GM21526 (cell line): ENCODE measurements around the gene ZC3H4.
A peak's percentile ranks its signal among the peaks of the same experiment; 100 is the strongest.

Source experiments
- ATAC-seq: cut with Tn5 transposase; IDR thresholded peaks from one replicate; pipeline ENCODE4 v1.9.1; 2021; ENCODE audit warnings: moderate library complexity; ENCODE audit not compliant: unreplicated experiment, low FRiP score

Gene ZC3H4

GRCh38 chr19:47134545-47134944 lies 21.0 kb upstream of the ZC3H4 start:
- ATAC-seq = no peak

DNA sequence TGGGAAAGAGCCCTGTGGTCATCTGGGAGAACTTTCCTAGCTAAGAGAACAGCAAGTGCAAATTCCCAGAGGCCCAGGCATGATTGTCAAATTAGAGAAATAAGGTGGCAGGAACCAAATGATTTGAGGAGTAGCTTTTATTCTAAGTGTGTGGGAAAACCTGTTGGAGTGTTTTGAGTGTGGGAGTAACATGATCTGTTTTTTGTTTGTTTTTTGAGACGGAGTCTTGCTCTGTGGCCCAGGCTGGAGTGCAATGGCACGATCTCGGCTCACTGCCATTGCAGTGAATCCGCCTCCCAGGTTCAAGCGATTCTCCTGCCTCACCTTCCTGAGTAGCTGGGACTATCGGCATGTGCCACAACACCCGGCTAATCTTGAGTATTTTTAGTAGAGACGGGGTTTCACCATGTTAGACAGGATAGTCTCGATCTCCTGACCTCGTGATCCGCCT lies 19.5 kb upstream of the ZC3H4 start:
- ATAC-seq = no peak

DNA sequence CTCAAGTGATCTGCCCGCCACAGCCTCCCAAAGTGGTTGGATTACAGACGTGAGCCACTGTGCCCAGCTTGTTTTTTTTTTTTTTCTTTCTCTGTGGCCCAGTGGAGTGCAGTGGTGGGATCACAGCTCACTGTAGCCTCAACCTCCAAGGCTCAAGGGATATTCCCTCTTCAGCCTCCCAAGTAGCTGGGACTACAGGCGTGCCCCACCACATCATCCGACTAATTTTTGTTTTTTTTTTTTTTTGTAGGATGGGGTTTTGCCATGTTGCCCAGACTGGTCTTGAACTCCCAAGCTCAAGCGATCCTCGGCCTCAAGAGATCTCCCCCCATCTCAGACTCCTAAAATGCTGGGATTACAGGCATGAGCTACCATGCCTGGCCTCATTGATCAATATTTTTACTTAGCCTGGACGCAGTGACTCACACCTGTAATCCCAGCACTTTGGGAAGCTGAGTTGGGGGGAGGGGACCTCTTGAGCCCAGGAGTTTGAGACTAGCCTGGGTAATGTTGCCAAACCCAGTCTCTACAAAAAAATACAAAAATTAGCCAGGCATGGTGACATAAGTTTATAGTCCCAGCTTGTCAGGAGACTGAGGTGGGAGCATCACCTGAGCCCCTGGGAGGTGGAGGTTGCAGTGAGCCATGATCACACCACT lies 18.7 kb upstream of the ZC3H4 start:
- ATAC-seq = no peak

GRCh38 chr19:47130589-47131227 lies 17.1 kb upstream of the ZC3H4 start, which contains the start of gene SAE1:
TSS of gene SAE1 (plus strand) at chr19:47130835. CDS start at chr19:47130931, 96 bp downstream.
- ATAC-seq = peak; percentile 73

- ATAC-seq = no peak
Observed at GRCh38 chr19:47130120-47130588, 16.6 kb upstream of the ZC3H4 start.

- no peak for ATAC-seq
Observed at GRCh38 chr19:47129579-47129978, 16.0 kb upstream of the ZC3H4 start.

DNA sequence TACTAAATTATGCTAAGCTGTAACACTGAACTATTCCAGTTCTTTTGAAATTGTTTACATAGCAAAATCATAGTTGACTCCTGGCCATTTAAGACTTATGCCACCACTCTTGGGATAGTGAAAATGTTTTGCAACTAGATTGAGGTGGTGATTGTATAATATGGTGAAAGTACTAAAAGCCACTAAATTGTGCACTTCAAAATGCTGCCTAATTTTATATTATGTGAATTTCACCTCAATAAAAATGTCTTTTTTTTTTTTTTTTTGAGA lies 12.0 kb upstream of the ZC3H4 start:
- ATAC-seq = no peak

DNA sequence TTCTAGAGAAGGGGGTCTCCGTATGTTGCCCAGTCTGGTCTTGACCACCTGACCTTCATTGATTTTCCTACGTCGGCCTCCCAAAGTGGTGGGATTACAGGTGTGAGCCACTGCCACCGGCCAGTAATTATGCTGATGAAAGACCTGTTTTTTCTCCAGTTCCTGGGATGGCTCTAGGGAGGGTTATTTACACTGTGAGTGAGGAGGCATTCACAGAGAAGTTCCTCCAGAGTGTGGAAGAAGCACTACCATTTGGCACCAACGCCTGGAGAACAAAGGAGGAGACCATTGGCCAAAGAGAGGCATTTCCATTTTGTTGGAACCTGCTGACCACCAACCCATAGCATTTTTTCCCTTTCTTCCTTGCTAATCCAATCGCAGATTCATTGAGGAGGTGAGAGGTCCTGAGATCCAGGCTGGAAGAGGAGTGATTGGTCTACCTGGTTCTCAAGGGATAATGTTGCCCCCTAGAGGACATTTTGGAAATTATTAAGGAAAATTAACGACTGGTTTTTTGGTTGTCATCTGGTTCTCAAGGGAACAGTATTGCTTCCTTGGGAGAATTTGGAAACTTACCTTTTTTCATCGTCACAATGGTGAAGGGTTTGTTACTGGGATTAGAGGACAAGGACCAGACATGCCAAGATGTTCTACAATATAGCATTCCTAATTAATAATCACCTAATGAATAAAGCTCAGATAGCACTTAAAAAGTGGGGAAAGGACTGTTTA lies 11.5 kb upstream of the ZC3H4 start:
- no peak for ATAC-seq

DNA sequence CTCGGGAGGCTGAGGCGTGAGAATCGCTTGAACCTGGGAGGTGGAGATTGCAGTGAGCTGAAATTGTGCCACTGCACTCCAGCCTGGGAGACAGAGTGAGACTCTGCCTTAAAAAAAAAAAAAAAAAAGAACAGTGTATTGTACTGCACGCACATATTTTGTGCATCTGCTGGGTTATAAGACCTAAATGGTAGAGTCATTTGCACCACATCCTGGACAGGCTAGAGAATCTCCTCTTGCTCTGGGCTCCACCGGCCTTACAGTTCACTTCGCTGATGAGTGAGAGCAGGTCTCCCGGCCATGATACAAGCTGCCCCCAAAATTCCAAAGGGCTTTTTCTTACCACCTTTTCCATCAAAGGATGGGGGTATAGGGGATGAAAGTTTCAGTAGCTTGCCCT lies 9.8 kb upstream of the ZC3H4 start:
- ATAC-seq = no peak

DNA sequence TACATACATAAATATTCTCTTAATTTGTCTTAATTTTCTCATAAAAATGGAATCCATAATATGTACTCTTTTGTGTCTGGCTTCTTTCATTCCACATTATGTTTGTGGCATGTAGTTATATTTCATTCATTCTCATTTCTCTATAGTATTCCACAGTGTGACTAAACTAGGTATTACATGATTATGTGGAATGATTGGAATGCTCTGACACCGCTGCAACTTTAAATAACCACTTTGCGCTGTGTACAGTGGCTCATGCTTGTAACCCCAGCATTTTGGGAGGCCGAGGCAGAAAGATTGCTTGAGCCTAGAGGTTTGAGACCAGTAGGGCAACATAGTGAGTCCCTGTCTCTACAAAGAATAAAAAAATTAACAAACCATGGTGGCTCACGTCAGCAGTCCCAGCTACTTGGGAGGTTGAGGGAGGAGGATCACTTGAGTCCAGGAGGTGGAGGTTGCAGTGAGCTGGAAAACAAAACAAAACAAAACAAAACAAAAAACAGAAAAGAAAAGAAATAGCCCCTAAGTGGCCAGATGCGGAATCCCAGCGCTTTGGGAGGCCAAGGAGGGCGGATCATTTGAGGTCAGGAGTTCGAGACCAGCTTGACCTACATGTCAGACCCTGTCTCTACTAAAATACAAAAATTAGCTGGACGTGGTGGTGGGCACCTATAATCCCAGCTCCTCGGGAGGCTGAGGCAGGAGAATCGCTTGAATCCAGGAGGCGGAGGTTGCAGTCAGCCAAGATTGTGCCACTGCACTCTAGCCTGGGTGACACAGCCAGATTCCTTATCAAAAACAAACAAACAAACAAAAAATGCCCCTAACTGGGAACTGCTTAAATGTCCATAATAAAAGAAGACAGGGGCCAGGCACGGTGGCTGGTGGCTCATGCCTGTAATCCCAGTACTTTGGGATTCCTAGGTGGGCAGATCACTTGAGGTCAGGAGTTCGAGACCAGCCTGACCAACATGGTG lies 9.1 kb upstream of the ZC3H4 start:
- no peak for ATAC-seq

DNA sequence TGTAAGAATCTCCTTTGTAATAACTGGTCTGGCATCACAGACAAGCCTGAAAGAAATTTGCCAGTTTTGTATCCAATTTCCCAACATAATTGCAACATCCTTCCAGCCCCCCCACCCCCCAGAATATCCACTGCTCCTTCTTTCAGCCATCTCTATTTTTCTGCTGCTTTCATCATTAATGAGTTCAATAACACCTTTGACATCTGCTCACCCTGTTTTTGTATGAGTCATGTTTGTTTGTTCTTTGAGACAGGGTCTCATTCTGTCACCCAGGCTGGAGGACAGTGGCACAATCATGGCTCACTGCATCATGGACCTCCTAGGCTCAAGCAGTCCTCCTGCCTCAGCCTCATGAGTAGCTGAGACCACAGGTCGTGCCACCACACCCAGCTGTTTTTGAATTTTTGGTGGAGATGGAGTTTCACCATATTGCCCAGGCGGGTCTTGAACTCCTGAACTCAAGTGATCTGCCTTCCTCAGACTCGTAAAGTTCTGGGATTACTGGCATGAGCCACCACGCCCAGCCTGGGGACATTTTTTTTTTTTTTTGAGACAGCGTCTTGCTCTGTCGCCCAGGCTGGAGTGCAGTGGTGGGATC lies 7.0 kb upstream of the ZC3H4 start:
- no peak for ATAC-seq

- no peak for ATAC-seq
Observed at GRCh38 chr19:47113850-47114651, 475 bp upstream of the ZC3H4 start.

DNA sequence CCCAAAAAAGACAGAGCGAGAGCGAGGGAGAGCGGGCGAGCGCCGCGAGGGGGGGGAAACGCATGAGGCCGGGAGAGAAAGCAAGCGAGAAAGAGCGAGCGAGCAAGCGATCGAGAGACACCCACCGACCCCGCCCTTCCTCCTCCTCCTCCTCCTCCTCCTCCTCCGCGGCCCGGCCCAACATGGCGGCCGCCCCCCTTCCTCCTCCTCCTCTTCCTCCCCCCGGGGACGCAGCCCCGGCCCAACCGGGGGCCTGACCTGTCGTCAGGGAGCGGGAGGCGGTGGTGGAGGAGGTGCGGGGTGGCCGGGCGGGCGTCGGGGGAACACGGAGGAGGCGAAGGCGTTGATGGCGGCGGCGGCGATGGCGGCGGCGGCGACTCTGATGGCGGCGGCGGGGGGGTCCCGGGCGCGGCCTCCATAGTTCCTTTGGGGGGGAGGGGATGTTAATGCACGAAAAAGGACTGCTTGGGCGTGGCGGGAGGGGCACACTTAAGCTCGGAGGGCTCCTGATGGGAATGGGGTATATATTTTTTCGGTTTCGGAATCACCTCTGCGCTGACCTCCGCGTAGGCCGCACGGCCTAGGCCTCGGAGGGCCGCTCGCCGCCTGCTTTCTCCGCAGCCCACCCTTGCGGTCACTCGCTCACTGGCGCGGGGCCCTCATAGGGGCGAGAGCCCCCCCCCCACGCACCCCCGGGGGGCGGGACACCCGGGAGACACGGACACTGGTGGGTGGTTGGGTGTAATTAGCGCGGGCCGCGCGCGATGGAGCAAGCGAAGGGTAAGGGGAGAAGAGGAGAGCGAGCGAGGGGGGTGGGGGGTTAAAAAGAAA lies 1.2 kb downstream of the ZC3H4 start:
- peak; percentile 20 for ATAC-seq

- ATAC-seq = no peak
Observed at GRCh38 chr19:47111682-47112165, 1.9 kb downstream of the ZC3H4 start.

GRCh38 chr19:47111006-47111621 lies 2.5 kb downstream of the ZC3H4 start:
- ATAC-seq = no peak

DNA sequence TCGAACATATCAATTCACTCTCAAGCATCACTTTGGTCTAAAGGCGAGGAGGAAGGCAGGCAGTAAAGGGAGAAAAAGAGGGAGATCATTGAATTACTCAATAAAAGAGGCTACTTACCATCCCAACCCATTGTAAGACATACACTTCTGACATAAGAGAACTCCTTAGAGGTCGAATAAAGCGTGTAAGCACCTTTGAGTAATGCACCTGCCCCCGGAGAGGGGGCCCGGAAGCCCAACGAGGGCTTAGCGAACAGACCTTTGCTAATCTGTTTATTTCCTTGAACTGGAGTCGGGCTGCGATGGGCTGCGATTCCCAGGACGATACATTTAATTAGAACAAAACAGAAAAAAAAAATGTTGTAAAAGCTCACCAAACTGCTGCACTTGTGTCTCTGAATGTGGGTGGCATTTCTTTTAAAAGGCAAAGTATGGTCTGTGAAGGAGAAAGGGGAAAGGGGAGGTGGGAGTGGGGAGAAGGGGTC lies 3.0 kb downstream of the ZC3H4 start:
- ATAC-seq = no peak

GRCh38 chr19:47109541-47110375 lies 3.8 kb downstream of the ZC3H4 start:
- no peak for ATAC-seq
